Muscle of leg (tissue), 11 donors: ENCODE data around the gene THAP2. TPM values are rescaled to one million over a fixed set of nuclear protein-coding genes. Genes with fewer than 3 reads are reported as not detected.

Source experiments
- DNase-seq: peaks from one replicate; pipeline ENCODE4 v3.0.0; 2013
- H3K27ac ChIP-seq: one replicate; pipeline ENCODE4 v1.5.1; 2013; ENCODE audit warnings: mild to moderate bottlenecking, low read length, control low read depth
- H3K27me3 ChIP-seq: one replicate; pipeline ENCODE4 v1.6.1; 2013; ENCODE audit warnings: low read length; ENCODE audit not compliant: control insufficient read depth, insufficient read depth
- H3K36me3 ChIP-seq: one replicate; pipeline ENCODE4 v1.6.1; 2013; ENCODE audit warnings: low read length; ENCODE audit not compliant: control insufficient read depth, insufficient read depth
- H3K4me1 ChIP-seq: one replicate; pipeline ENCODE4 v1.6.1; 2013; ENCODE audit warnings: low read length; ENCODE audit not compliant: control insufficient read depth, insufficient read depth
- H3K4me3 ChIP-seq: one replicate; pipeline ENCODE4 v1.5.1; 2013; ENCODE audit warnings: low read length, control low read depth
- H3K9me3 ChIP-seq: replicated peaks from 2 replicates; pipeline ENCODE4 v1.6.1; 2013; ENCODE audit warnings: low read depth, low read length; ENCODE audit not compliant: control insufficient read depth
- WGBS: methylation state at CpG from one replicate; pipeline ENCODE4 v1.1.5; 2013; ENCODE audit warnings: missing lambda C conversion rate; ENCODE audit not compliant: insufficient coverage; 5-methylcytosine and 5-hydroxymethylcytosine counted together
- polyA plus RNA-seq, 8 donors: library from polyadenylated mRNA; unstranded; fragments of 120-200 nt; gene quantifications; one replicate each; pipeline versions ENCODE4 v1.2.1 to v1.2.3, GENCODE V29; 2013; ENCODE audit warnings: inconsistent platforms in 1 of 8, low replicate concordance in 1 of 8; ENCODE audit not compliant: insufficient read length in 8 of 8, insufficient read depth in 1 of 8
- total RNA-seq: library from RNA; stranded (reverse); fragments of 120-200 nt; gene quantifications from one replicate; pipeline ENCODE4 v1.2.4, GENCODE V29; 2013

THAP2 gene
- total and polyA plus RNA-seq, 9 donors, result 7.6 to 12.9 (median 9.2) TPM

- Histone ChIP-seq H3K27ac (no peak overlapping the region), H3K27me3 (no peaks in the 10 kb centered on the region), H3K36me3 (peaks cover 18% of the 10 kb centered on the region), H3K4me1 (no peaks in the 10 kb centered on the region), H3K9me3 (peaks cover 8% of the 10 kb centered on the region), H3K4me3 (no peak overlapping the region)
- DNase-seq, result no peak
- no CpG with 5 or more reads among the region's 1 CpG for WGBS
Measured at GRCh38 chr12:71655907-71656306, 8.2 kb upstream of the THAP2 start.

GRCh38 chr12:71656740-71657139, 7.4 kb upstream of the THAP2 start:
- H3K4me3 ChIP-seq, result no peak overlapping the region
- H3K27ac ChIP-seq, result no peak overlapping the region
- no peak for DNase-seq
- peaks cover 20% of the 10 kb centered on the region for H3K36me3 ChIP-seq
- peaks cover 8% of the 10 kb centered on the region for H3K9me3 ChIP-seq
- H3K27me3 ChIP-seq, result no peaks in the 10 kb centered on the region
- WGBS, result no CpG with 5 or more reads among the region's 3 CpGs
- peaks cover 5% of the 10 kb centered on the region for H3K4me1 ChIP-seq

GRCh38 chr12:71661977-71662530, 2.0 kb upstream of the THAP2 start:
- Histone ChIP-seq H3K27me3 (no peaks in the 10 kb centered on the region), H3K27ac (peak overlapping the region; percentile 99), H3K9me3 (no peaks in the 10 kb centered on the region), H3K4me1 (peaks cover 7% of the 10 kb centered on the region), H3K4me3 (peak overlapping the region; percentile 95), H3K36me3 (peaks cover 14% of the 10 kb centered on the region)
- DNase-seq, result no peak
- WGBS, result no CpG with 5 or more reads among the region's 8 CpGs

GRCh38 chr12:71662849-71663560, 1.1 kb upstream of the THAP2 start:
- Histone ChIP-seq H3K4me1 (peaks cover 7% of the 10 kb centered on the region), H3K27me3 (no peaks in the 10 kb centered on the region), H3K27ac (peak overlapping the region; percentile 99), H3K36me3 (peaks cover 13% of the 10 kb centered on the region), H3K4me3 (peak overlapping the region; percentile 95), H3K9me3 (no peaks in the 10 kb centered on the region)
- WGBS, result under 1% methylated on average over 53 of the region's 53 CpGs
- DNase-seq, result peak; percentile 83

- Histone ChIP-seq H3K9me3 (no peaks in the 10 kb centered on the region), H3K4me3 (peak overlapping the region; percentile 95), H3K27ac (peak overlapping the region; percentile 99), H3K27me3 (no peaks in the 10 kb centered on the region), H3K4me1 (peaks cover 7% of the 10 kb centered on the region), H3K36me3 (peaks cover 4% of the 10 kb centered on the region)
- DNase-seq, result no peak
- no CpG with 5 or more reads among the region's 20 CpGs for WGBS
Measured at GRCh38 chr12:71664411-71665089, 449 bp downstream of the THAP2 start.

- Histone ChIP-seq H3K27ac (peak overlapping the region; percentile 99), H3K4me1 (peaks cover 7% of the 10 kb centered on the region)
- no CpG with 5 or more reads among the region's 4 CpGs for WGBS
Measured at GRCh38 chr12:71665090-71665463, 976 bp downstream of the THAP2 start.

GRCh38 chr12:71666259-71666658, 2.2 kb downstream of the THAP2 start:
- no peaks in the 10 kb centered on the region for H3K9me3 ChIP-seq
- DNase-seq, result no peak
- WGBS, result 100% methylated on average over 3 of the region's 5 CpGs
- peaks cover 4% of the 10 kb centered on the region for H3K36me3 ChIP-seq
- no peak overlapping the region for H3K27ac ChIP-seq
- H3K4me1 ChIP-seq, result peaks cover 6% of the 10 kb centered on the region
- H3K4me3 ChIP-seq, result no peak overlapping the region
- no peaks in the 10 kb centered on the region for H3K27me3 ChIP-seq

More at GRCh38 chr12:71665090-71665463, 976 bp downstream of the THAP2 start:
- Histone ChIP-seq H3K9me3 (no peaks in the 10 kb centered on the region), H3K4me3 (peak overlapping the region; percentile 95), H3K27me3 (no peaks in the 10 kb centered on the region), H3K36me3 (peaks cover 4% of the 10 kb centered on the region)
- no peak for DNase-seq

- Histone ChIP-seq H3K27ac (no peak overlapping the region), H3K4me1 (no peaks in the 10 kb centered on the region), H3K4me3 (no peak overlapping the region), H3K36me3 (peaks cover 2% of the 10 kb centered on the region), H3K27me3 (no peaks in the 10 kb centered on the region), H3K9me3 (no peaks in the 10 kb centered on the region)
- no peak for DNase-seq
Measured at GRCh38 chr12:71671311-71671710, 7.2 kb downstream of the THAP2 start.

GRCh38 chr12:71671816-71672215, 7.7 kb downstream of the THAP2 start:
- Histone ChIP-seq H3K36me3 (peaks cover 2% of the 10 kb centered on the region), H3K4me1 (no peaks in the 10 kb centered on the region), H3K27me3 (no peaks in the 10 kb centered on the region), H3K9me3 (no peaks in the 10 kb centered on the region), H3K4me3 (no peak overlapping the region), H3K27ac (no peak overlapping the region)
- no peak for DNase-seq
- no CpG with 5 or more reads among the region's 1 CpG for WGBS

- Histone ChIP-seq H3K4me3 (no peak overlapping the region), H3K4me1 (peaks cover 8% of the 10 kb centered on the region), H3K36me3 (no peaks in the 10 kb centered on the region), H3K27me3 (no peaks in the 10 kb centered on the region), H3K27ac (no peak overlapping the region), H3K9me3 (no peaks in the 10 kb centered on the region)
- WGBS, result no CpG with 5 or more reads among the region's 1 CpG
- no peak for DNase-seq
Measured at GRCh38 chr12:71682466-71682865, 18.4 kb downstream of the THAP2 start.
